ENCODE data around the gene USP21.

- TF ChIP-seq CTCF (IDR thresholded peaks at IDR 0.05) (no peak), POLR2A (IDR thresholded peaks at IDR 0.05) (no peak), EP300 (IDR thresholded peaks at IDR 0.05; ENCODE audit: low read depth) (no peak), POLR2AphosphoS5 (IDR thresholded peaks at IDR 0.05) (no peak)
Observed at GRCh38 chr1:161145832-161146231, 13.5 kb upstream of the USP21 start.

Measured in transverse colon (tissue), 4 donors.